OCI-LY1 (cell line): ENCODE results near the gene CFHR3.
"Not testable (repeated sequence)": the region's sequence is repeated elsewhere in the genome, so short reads cannot be mapped to it uniquely, and the experiment has no call there.

Experiments used
- H2AFZ ChIP-seq: fragments of 200-600 bp; sonication (generic), shearing (Covaris generic); 2 replicates; pipeline ENCODE4 v1.6.0; 2014; ENCODE audit warnings: antibody characterized with exemption, mild to moderate bottlenecking, low read length
- H3F3A ChIP-seq: fragments of 200-600 bp; sonication (generic), shearing (Covaris generic); 2 replicates; pipeline ENCODE4 v1.6.0; 2014; ENCODE audit warnings: mild to moderate bottlenecking, antibody characterized with exemption, low read length, moderate library complexity; ENCODE audit not compliant: insufficient read depth
- H3K27ac ChIP-seq: fragments of 200-600 bp; sonication (generic); 2 replicates; pipeline ENCODE4 v1.5.1; 2014; ENCODE audit warnings: low read length, mixed run types, mild to moderate bottlenecking, low read depth; ENCODE audit not compliant: poor library complexity, severe bottlenecking
- H3K27me3 ChIP-seq: fragments of 200-600 bp; sonication (generic); 2 replicates; pipeline ENCODE4 v1.6.0; 2014; ENCODE audit warnings: antibody characterized with exemption, mild to moderate bottlenecking, low read length, moderate library complexity; ENCODE audit not compliant: insufficient read depth
- H3K36me3 ChIP-seq: fragments of 200-600 bp; sonication (generic); 2 replicates; pipeline ENCODE4 v1.6.1; 2014; ENCODE audit warnings: mild to moderate bottlenecking, antibody characterized with exemption, low read length, moderate library complexity, mixed read lengths; ENCODE audit not compliant: insufficient read depth
- H3K4me1 ChIP-seq: fragments of 200-600 bp; sonication (generic); 2 replicates; pipeline ENCODE4 v1.5.1; 2014; ENCODE audit warnings: mild to moderate bottlenecking, low read length, moderate library complexity; ENCODE audit not compliant: insufficient read depth, severe bottlenecking
- H3K4me2 ChIP-seq: fragments of 200-600 bp; sonication (generic), shearing (Covaris generic); 2 replicates; pipeline ENCODE4 v1.6.1; 2014; ENCODE audit warnings: low read length
- H3K4me3 ChIP-seq: fragments of 200-600 bp; sonication (generic); 2 replicates; pipeline ENCODE4 v1.5.1; 2014; ENCODE audit warnings: low read length, low read depth, mild to moderate bottlenecking, mixed read lengths; ENCODE audit not compliant: poor library complexity, severe bottlenecking
- H3K79me2 ChIP-seq: fragments of 200-600 bp; shearing (Covaris generic); 2 replicates; pipeline ENCODE4 v1.6.1; 2016; ENCODE audit warnings: mixed run types, low read length, mixed read lengths; ENCODE audit not compliant: insufficient read depth
- H3K9ac ChIP-seq: fragments of 200-600 bp; sonication (generic), shearing (Covaris generic); 2 replicates; pipeline ENCODE4 v1.6.1; 2014; ENCODE audit warnings: mild to moderate bottlenecking, low read length, mixed read lengths
- H3K9me2 ChIP-seq: fragments of 200-600 bp; sonication (generic), shearing (Covaris generic); 2 replicates; pipeline ENCODE4 v1.6.1; 2014; ENCODE audit warnings: low read depth, mild to moderate bottlenecking, low read length, mixed read lengths
- H3K9me3 ChIP-seq: fragments of 200-600 bp; shearing (Covaris generic); 2 replicates; pipeline ENCODE4 v1.6.1; 2014; ENCODE audit warnings: low read length, mixed read lengths
- H4K20me1 ChIP-seq: fragments of 200-600 bp; sonication (generic), shearing (Covaris generic); 2 replicates; pipeline ENCODE4 v1.6.0; 2016; ENCODE audit warnings: mild to moderate bottlenecking, low read length; ENCODE audit not compliant: insufficient read depth
- CTCF ChIP-seq: fragments of 200-600 bp; sonication (generic), shearing (Covaris generic); IDR thresholded peaks from 2 replicates; pipeline ENCODE4 v1.5.1; 2017; ENCODE audit warnings: mild to moderate bottlenecking, antibody characterized with exemption, low read length, moderate library complexity, mixed read lengths
- EZH2 ChIP-seq: fragments of 200-600 bp; sonication (generic), shearing (Covaris generic); IDR thresholded peaks from 2 replicates; pipeline ENCODE4 v1.8.0; 2017; ENCODE audit warnings: borderline replicate concordance, mixed run types, mild to moderate bottlenecking, antibody characterized with exemption, low read length, moderate library complexity, mixed read lengths

CFHR3 gene

GRCh38 chr1:196774175-196774574 is 465 bp upstream of the CFHR3 start:
- Histone ChIP-seq H3K27ac (no peak overlapping the region), H3K4me3 (no peak overlapping the region), H3K79me2 (no peaks in the 10 kb centered on the region), H3K4me2 (no peak overlapping the region), H4K20me1 (no peaks in the 10 kb centered on the region), H3K4me1 (no peaks in the 10 kb centered on the region), H3K9me3 (no peaks in the 10 kb centered on the region), H3K9ac (no peak overlapping the region), H3F3A (no peaks in the 10 kb centered on the region), H3K9me2 (no peaks in the 10 kb centered on the region), H3K27me3 (no peaks in the 10 kb centered on the region), H3K36me3 (no peaks in the 10 kb centered on the region), H2AFZ (no peak overlapping the region)
- TF ChIP-seq EZH2 (no peak), CTCF (no peak)

- Histone ChIP-seq H3K4me2 (no peak overlapping the region), H3K9ac (no peak overlapping the region), H3K4me3 (no peak overlapping the region), H3K36me3 (no peaks in the 10 kb centered on the region), H3K27me3 (no peaks in the 10 kb centered on the region), H2AFZ (no peak overlapping the region), H3K9me2 (no peaks in the 10 kb centered on the region), H3F3A (no peaks in the 10 kb centered on the region), H4K20me1 (no peaks in the 10 kb centered on the region), H3K4me1 (no peaks in the 10 kb centered on the region), H3K79me2 (no peaks in the 10 kb centered on the region), H3K27ac (no peak overlapping the region), H3K9me3 (no peaks in the 10 kb centered on the region)
- TF ChIP-seq EZH2 (no peak), CTCF (no peak)
Observed at GRCh38 chr1:196777603-196778002, 3.0 kb downstream of the CFHR3 start.

GRCh38 chr1:196779093-196779492 is 4.5 kb downstream of the CFHR3 start:
- H3K9ac ChIP-seq = no peak overlapping the region
- H3K36me3 ChIP-seq = no peaks in the 10 kb centered on the region
- no peaks in the 10 kb centered on the region for H4K20me1 ChIP-seq
- TF ChIP-seq EZH2 (no peak), CTCF (no peak)
- H3K4me2 ChIP-seq = no peak overlapping the region
- H3K4me3 ChIP-seq = no peak overlapping the region
- H2AFZ ChIP-seq = no peak overlapping the region
- H3K79me2 ChIP-seq = no peaks in the 10 kb centered on the region
- no peaks in the 10 kb centered on the region for H3K4me1 ChIP-seq
- no peaks in the 10 kb centered on the region for H3K27me3 ChIP-seq
- H3F3A ChIP-seq = no peaks in the 10 kb centered on the region
- no peak overlapping the region for H3K27ac ChIP-seq
- no peaks in the 10 kb centered on the region for H3K9me3 ChIP-seq
- H3K9me2 ChIP-seq = no peaks in the 10 kb centered on the region

GRCh38 chr1:196791252-196791651 is 16.6 kb downstream of the CFHR3 start:
- H3K9me3 ChIP-seq = not testable (repeated sequence)

GRCh38 chr1:196794103-196794502 is 19.5 kb downstream of the CFHR3 start:
- not testable (repeated sequence) for H3K4me2 ChIP-seq, H3K9ac ChIP-seq, H3K27ac ChIP-seq, H2AFZ ChIP-seq, H3F3A ChIP-seq, H3K36me3 ChIP-seq, H3K27me3 ChIP-seq, H3K4me3 ChIP-seq, H3K4me1 ChIP-seq, H3K9me3 ChIP-seq, H4K20me1 ChIP-seq, H3K79me2 ChIP-seq, H3K9me2 ChIP-seq

More at GRCh38 chr1:196791252-196791651, 16.6 kb downstream of the CFHR3 start:
- not testable (repeated sequence) for H3F3A ChIP-seq, H3K9me2 ChIP-seq, H4K20me1 ChIP-seq, H3K27me3 ChIP-seq, H3K4me3 ChIP-seq, H3K4me1 ChIP-seq, H3K9ac ChIP-seq, H2AFZ ChIP-seq, H3K79me2 ChIP-seq, H3K4me2 ChIP-seq, H3K27ac ChIP-seq, H3K36me3 ChIP-seq
